Skin of body (tissue), 2 donors: ENCODE results near the gene SPRING1. TPM values are rescaled to one million over a fixed set of nuclear protein-coding genes. Genes with fewer than 3 reads are reported as not detected.

ENCODE experiments used
- small RNA-seq: library from RNA; depleted of rRNA; stranded (forward); fragments of <200 nt; gene quantifications from one replicate; pipeline ENCODE3, GENCODE V24; 2014; ENCODE audit warnings: low replicate concordance
- total RNA-seq: library from RNA; depleted of rRNA; stranded (reverse); fragments of >200 nt; gene quantifications from one replicate; pipeline ENCODE4 v1.2.3, GENCODE V29; 2014

Gene SPRING1
- total RNA-seq, 1 donor from 2014 or later = 9.2 TPM

Small RNA genes lying within 50 kb of the gene (small RNA-seq; reads per million reads assigned to genes)
- not detected for gene RNU6-558P

Other genes starting within 250 kb of the SPRING1 start
- 1.2 TPM for gene MAP1LC3B2, start 178.7 kb downstream of the SPRING1 start, total RNA-seq
- gene RNFT2, start 246 bp upstream of the SPRING1 start, total RNA-seq = 1.7 TPM
- gene HRK, start 143.4 kb upstream of the SPRING1 start, total RNA-seq = 0.10 TPM
- gene FBXW8, start 172.9 kb upstream of the SPRING1 start, total RNA-seq = 11.1 TPM